Naive thymus-derived CD4-positive, alpha-beta T cell (primary cell): ENCODE results near the gene PRKAG2. TPM values are rescaled to one million over a fixed set of nuclear protein-coding genes. Genes with fewer than 3 reads are reported as not detected.

Experiments
- ATAC-seq: fragments of 150-1000 bp; cut with Tn5 transposase; 2 replicates; pipeline ENCODE4 v1.10.0; 2021; ENCODE audit warnings: mild to moderate bottlenecking, moderate library complexity
- CTCF ChIA-PET: fragments of 350-600 bp; sonication (Branson Sonifier 250); formaldehyde crosslinking; loops from one replicate; lab custom pipeline; 2021; ENCODE audit warnings: antibody characterized with exemption; lab: Charles Lee
- POLR2A ChIA-PET: fragments of 350-600 bp; sonication (Branson Sonifier 250); formaldehyde crosslinking; loops from one replicate; lab custom pipeline; 2021; ENCODE audit warnings: antibody characterized with exemption, inconsistent platforms; lab: Charles Lee
- DNase-seq, 9 donors: peaks; one replicate each; pipeline versions ENCODE4 v3.0.0 to v3.0.0-alpha.2; 2020 to 2022; ENCODE audit warnings: mixed read lengths in 1 of 9
- H3K27ac ChIP-seq: one replicate; pipeline ENCODE4 v1.7.0; 2013; ENCODE audit warnings: mild to moderate bottlenecking, low read depth, low read length, moderate library complexity
- H3K27me3 ChIP-seq, 2 donors: one replicate each; pipeline ENCODE4 v1.7.0; 2013; ENCODE audit warnings: low read length in 2 of 2, mild to moderate bottlenecking in 2 of 2, moderate library complexity in 2 of 2; ENCODE audit not compliant: control insufficient read depth in 2 of 2, insufficient read depth in 2 of 2
- H3K36me3 ChIP-seq, 3 experiments: 1 replicate in 2 of 3; 2 replicates in 1 of 3; pipeline ENCODE4 v1.7.0; 2013; ENCODE audit warnings: low read length in 3 of 3, mild to moderate bottlenecking in 3 of 3, moderate library complexity in 1 of 3; ENCODE audit not compliant: insufficient read depth in 3 of 3, control insufficient read depth in 2 of 3
- H3K4me1 ChIP-seq, 2 donors: one replicate each; pipeline ENCODE4 v1.7.0; 2013; ENCODE audit warnings: low read length in 2 of 2, mild to moderate bottlenecking in 2 of 2, moderate library complexity in 1 of 2; ENCODE audit not compliant: control insufficient read depth in 2 of 2, insufficient read depth in 2 of 2
- H3K4me3 ChIP-seq: 2 replicates; pipeline ENCODE4 v1.7.0; 2013; ENCODE audit warnings: mild to moderate bottlenecking, low read length
- H3K9me3 ChIP-seq, 3 experiments: 1 replicate in 2 of 3; 2 replicates in 1 of 3; pipeline ENCODE4 v1.7.0; 2013; ENCODE audit warnings: low read length in 3 of 3; ENCODE audit not compliant: control insufficient read depth in 2 of 3
- H3K27ac Mint-ChIP-seq, 9 donors: one replicate each; pipeline ENCODE4 v1.8.0; 2020 to 2022; ENCODE audit warnings: mixed read lengths in 9 of 9, mild to moderate bottlenecking in 8 of 9, moderate library complexity in 5 of 9, inconsistent platforms in 2 of 9
- H3K27me3 Mint-ChIP-seq, 5 donors: one replicate each; pipeline ENCODE4 v1.8.0; 2021 to 2022; ENCODE audit warnings: mixed read lengths in 5 of 5, mild to moderate bottlenecking in 1 of 5
- H3K36me3 Mint-ChIP-seq, 5 donors: one replicate each; pipeline ENCODE4 v1.8.0; 2020 to 2022; ENCODE audit warnings: mixed read lengths in 5 of 5, mild to moderate bottlenecking in 3 of 5, inconsistent platforms in 1 of 5
- H3K4me1 Mint-ChIP-seq, 7 donors: one replicate each; pipeline ENCODE4 v1.8.0; 2020 to 2022; ENCODE audit warnings: mixed read lengths in 7 of 7, mild to moderate bottlenecking in 3 of 7, inconsistent platforms in 1 of 7
- H3K4me3 Mint-ChIP-seq, 10 donors: one replicate each; pipeline ENCODE4 v1.8.0; 2020 to 2022; ENCODE audit warnings: mild to moderate bottlenecking in 10 of 10, mixed read lengths in 10 of 10, moderate library complexity in 6 of 10, inconsistent platforms in 2 of 10
- H3K9me3 Mint-ChIP-seq, 11 donors: one replicate each; pipeline ENCODE4 v1.8.0; 2020 to 2022; ENCODE audit warnings: mixed read lengths in 11 of 11, mild to moderate bottlenecking in 4 of 11, inconsistent platforms in 1 of 11, moderate library complexity in 1 of 11
- intact Hi-C, 2 donors: fragments of 100-400 bp; cut with micrococcal nuclease; formaldehyde crosslinking; loops; one replicate each; pipeline ENCODE4 v1.15.1; 2023
- polyA plus RNA-seq, 2 donors: library from polyadenylated mRNA; unstranded; fragments of 300-500 nt; fragmentation: Illumina TruSeq; gene quantifications; one replicate each; pipeline ENCODE4 v1.2.3, GENCODE V29; 2021
- total RNA-seq, 6 experiments: library from RNA in 5 of 6; stranded (reverse) in 5 of 6; gene quantifications; 1 replicate in 5 of 6; 2 replicates in 1 of 6; pipeline ENCODE4 v1.2.3 and lab custom pipeline; 2021 to 2026

Gene PRKAG2
- total RNA-seq (10 to 100 TPM; 15.0 to 74.4 (median 66.1) TPM), polyA plus RNA-seq (10 to 100 TPM; 25.5 to 35.6 TPM), total RNA-seq (lab: John Stamatoyannopoulos, UW) (40.9 reads per million, percentile 67 among the genes with 10 or more reads in this experiment)

DNA sequence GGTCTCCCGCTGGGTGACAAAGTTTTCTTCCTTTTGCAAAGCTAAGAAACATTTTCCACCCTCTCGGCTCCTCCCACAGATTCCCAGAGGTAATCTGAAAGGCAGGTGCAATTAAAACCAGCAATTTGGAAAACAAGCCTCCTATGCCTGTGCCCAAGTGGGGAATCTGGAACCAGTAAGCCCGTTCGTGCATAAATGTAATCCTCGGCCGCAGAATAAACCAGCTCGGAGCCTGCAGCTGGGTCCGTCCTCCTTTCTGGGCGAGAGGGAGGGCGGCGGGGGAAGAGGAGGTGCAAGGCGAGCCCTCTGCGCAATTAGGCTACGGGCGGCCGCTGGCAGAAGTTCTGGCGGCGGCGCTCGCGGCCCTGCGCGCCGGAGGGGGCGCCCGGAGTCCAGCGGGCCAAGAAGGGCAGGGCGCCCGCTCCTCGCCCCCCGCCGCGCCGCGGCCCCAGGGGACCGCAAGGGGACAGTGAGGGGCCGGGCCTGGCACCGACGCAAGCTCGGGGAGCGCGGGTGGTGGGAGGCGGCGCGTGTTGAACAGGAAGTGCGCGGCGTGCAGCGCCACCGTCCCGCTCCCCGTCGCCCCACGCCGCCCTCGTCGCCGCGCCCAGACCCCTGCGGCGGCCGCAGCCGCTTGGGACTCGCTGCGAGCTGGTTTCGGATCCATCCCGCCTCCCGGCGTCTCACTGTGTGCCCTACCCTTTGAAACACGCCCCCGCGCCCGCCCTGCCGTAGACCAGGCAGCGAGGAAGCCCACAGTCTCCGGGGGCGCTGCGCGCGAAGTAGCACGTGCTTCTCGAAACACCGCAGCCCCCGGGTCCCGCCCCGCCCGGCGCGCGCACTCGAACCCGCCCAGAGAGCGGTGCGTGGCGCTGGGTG lies at the start of gene PRKAG2:
TSS of gene PRKAG2 (minus strand) at position 217 of the 879 bp plus-strand sequence. CDS start 495 bp downstream, outside the sequence.
- H3K27ac ChIP-seq, result peak within 1 kb of the TSS; percentile 87
- H3K4me1 ChIP-seq, result peaks cover 7 to 15% of the 10 kb centered on the region in 2 donors
- ChIA-PET POLR2A (interaction anchor here (0.8 to 3.6 kb wide), 13 partner anchors 15 to 586 kb away, joined by 3 to 36 read pairs (median 5); partner anchors contain the start of genes GALNT11 and RHEB), CTCF (interaction anchor here (0.5 to 0.9 kb wide), 5 partner anchors 10 to 711 kb away, joined by 3 to 4 read pairs (median 3); no protein-coding TSS in a partner anchor)
- H3K36me3 ChIP-seq, result peaks cover 0 to 10% (median 0%) of the 10 kb centered on the region in 3 experiments
- H3K9me3 ChIP-seq, result no peaks in the 10 kb centered on the region
- Mint-ChIP-seq H3K4me3 (peak within 1 kb of the TSS; percentile 93 to 98 (median 96)), H3K4me1 (peaks cover 6 to 33% (median 20%) of the 10 kb centered on the region in 7 donors), H3K36me3 (peaks cover 0 to 2% (median 0%) of the 10 kb centered on the region in 5 donors), H3K9me3 (peaks cover 0 to 3% (median 0%) of the 10 kb centered on the region in 11 donors), H3K27ac (peak within 1 kb of the TSS; percentile 84 to 96 (median 91)), H3K27me3 (peaks cover 0 to 41% (median 0%) of the 10 kb centered on the region in 5 donors)
- H3K27me3 ChIP-seq, result no peaks in the 10 kb centered on the region
- ATAC-seq (peak; percentile 65), DNase-seq (peak; percentile 58 to 81 (median 76))
- intact Hi-C loops, result loop anchor here (1.0 to 10.0 kb wide), 20 partner anchors 14 to 882 kb away; partner anchors contain the start of genes GALNT11 (in 2 of the 2), ABCF2 (in 1 of the 2), ACTR3B (in 1 of the 2) and SMARCD3 (in 1 of the 2)
- H3K4me3 ChIP-seq, result peak within 1 kb of the TSS; percentile 99

GRCh38 chr7:151926336-151926712 lies 49.4 kb upstream of the PRKAG2 start:
- Histone ChIP-seq H3K36me3 (no peaks in the 10 kb centered on the region), H3K4me1 (no peaks in the 10 kb centered on the region), H3K27ac (no peak overlapping the region), H3K9me3 (no peaks in the 10 kb centered on the region), H3K4me3 (no peak overlapping the region), H3K27me3 (no peaks in the 10 kb centered on the region)
- POLR2A ChIA-PET, result no interaction called here
- CTCF ChIA-PET, result no interaction called here
- H3K9me3 Mint-ChIP-seq, result peaks cover 0 to 1% (median 0%) of the 10 kb centered on the region in 11 donors
- no peak for DNase-seq
- peaks cover 0 to 20% (median 0%) of the 10 kb centered on the region in 5 donors for H3K27me3 Mint-ChIP-seq
- intact Hi-C loops, result no loop called here
- ATAC-seq, result no peak
- H3K4me3 Mint-ChIP-seq, result no peak overlapping the region
- H3K4me1 Mint-ChIP-seq, result peaks cover 0 to 11% (median 6%) of the 10 kb centered on the region in 7 donors
- H3K36me3 Mint-ChIP-seq, result no peaks in the 10 kb centered on the region
- peak overlapping the region in 1 of 9 donors; percentile 81 for H3K27ac Mint-ChIP-seq

GRCh38 chr7:151925446-151926335 lies 48.8 kb upstream of the PRKAG2 start:
- Mint-ChIP-seq H3K36me3 (peaks cover 0 to 2% (median 0%) of the 10 kb centered on the region in 5 donors), H3K9me3 (peaks cover 0 to 1% (median 0%) of the 10 kb centered on the region in 11 donors), H3K27ac (peak overlapping the region in 1 of 9 donors; percentile 81), H3K27me3 (peaks cover 0 to 21% (median 2%) of the 10 kb centered on the region in 5 donors), H3K4me1 (peaks cover 0 to 11% (median 6%) of the 10 kb centered on the region in 7 donors), H3K4me3 (no peak overlapping the region)
- H3K4me3 ChIP-seq, result no peak overlapping the region
- ChIA-PET CTCF (no interaction called here), POLR2A (no interaction called here)
- H3K27me3 ChIP-seq, result no peaks in the 10 kb centered on the region
- no peaks in the 10 kb centered on the region for H3K36me3 ChIP-seq
- H3K9me3 ChIP-seq, result no peaks in the 10 kb centered on the region
- H3K4me1 ChIP-seq, result no peaks in the 10 kb centered on the region
- DNase-seq (no peak), ATAC-seq (peak; percentile 64)
- intact Hi-C loops, result no loop called here
- H3K27ac ChIP-seq, result no peak overlapping the region

- H3K4me3 ChIP-seq, result no peak overlapping the region
- H3K9me3 Mint-ChIP-seq, result peaks cover 0 to 1% (median 0%) of the 10 kb centered on the region in 11 donors
- peaks cover 0 to 3% (median 0%) of the 10 kb centered on the region in 5 donors for H3K36me3 Mint-ChIP-seq
- no peaks in the 10 kb centered on the region for H3K27me3 ChIP-seq
- H3K9me3 ChIP-seq, result no peaks in the 10 kb centered on the region
- CTCF ChIA-PET, result no interaction called here
- DNase-seq (no peak), ATAC-seq (no peak)
- H3K27ac Mint-ChIP-seq, result no peak overlapping the region
- H3K36me3 ChIP-seq, result no peaks in the 10 kb centered on the region
- no peak overlapping the region for H3K27ac ChIP-seq
- peaks cover 0 to 18% (median 4%) of the 10 kb centered on the region in 5 donors for H3K27me3 Mint-ChIP-seq
- H3K4me1 Mint-ChIP-seq, result peaks cover 0 to 11% (median 6%) of the 10 kb centered on the region in 7 donors
- no peak overlapping the region for H3K4me3 Mint-ChIP-seq
- intact Hi-C loops, result no loop called here
- no peaks in the 10 kb centered on the region for H3K4me1 ChIP-seq
- POLR2A ChIA-PET, result no interaction called here
Observed at GRCh38 chr7:151924508-151924907, 47.6 kb upstream of the PRKAG2 start.

GRCh38 chr7:151924001-151924400 lies 47.1 kb upstream of the PRKAG2 start:
- ChIA-PET POLR2A (no interaction called here), CTCF (no interaction called here)
- H3K36me3 ChIP-seq, result no peaks in the 10 kb centered on the region
- ATAC-seq (no peak), DNase-seq (no peak)
- peaks cover 0 to 1% (median 0%) of the 10 kb centered on the region in 11 donors for H3K9me3 Mint-ChIP-seq
- no peaks in the 10 kb centered on the region for H3K27me3 ChIP-seq
- H3K9me3 ChIP-seq, result no peaks in the 10 kb centered on the region
- H3K27ac ChIP-seq, result no peak overlapping the region
- H3K27ac Mint-ChIP-seq, result no peak overlapping the region
- no peak overlapping the region for H3K4me3 ChIP-seq
- intact Hi-C loops, result no loop called here
- peaks cover 0 to 18% (median 4%) of the 10 kb centered on the region in 5 donors for H3K27me3 Mint-ChIP-seq
- H3K4me1 ChIP-seq, result no peaks in the 10 kb centered on the region
- H3K36me3 Mint-ChIP-seq, result peaks cover 0 to 3% (median 0%) of the 10 kb centered on the region in 5 donors
- no peak overlapping the region for H3K4me3 Mint-ChIP-seq
- H3K4me1 Mint-ChIP-seq, result peaks cover 0 to 11% (median 6%) of the 10 kb centered on the region in 7 donors
